ENCODE results near the gene CD300E.

The CD300E gene

DNA sequence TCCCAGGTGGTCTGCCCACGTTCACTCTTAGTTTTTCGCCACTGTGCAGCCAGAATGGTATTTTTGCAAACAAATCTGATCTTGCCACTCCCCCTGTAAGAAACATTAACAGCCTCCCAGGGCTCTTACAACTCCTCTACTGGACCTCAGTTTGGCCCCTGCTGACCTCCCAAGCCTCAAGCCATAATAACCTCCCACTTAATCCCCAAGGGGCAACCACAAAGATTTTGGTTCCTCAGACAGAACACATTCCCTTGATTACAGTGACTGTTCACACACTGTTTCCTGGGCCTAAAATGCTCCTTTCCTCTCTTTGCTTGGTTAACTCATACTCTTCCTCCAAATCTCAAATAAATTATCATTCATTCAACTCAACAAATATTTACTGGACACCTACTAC, 21.5 kb upstream of the CD300E start:
- H3K4me3 ChIP-seq (ENCODE audit: low read depth, low read length): no peak overlapping the region
- TF ChIP-seq CTCF (IDR thresholded peaks at IDR 0.05; ENCODE audit: low read depth, low read length): no peak
- DNase-seq: no peak
- H3K9me3 ChIP-seq (ENCODE audit: severe bottlenecking): no peaks in the 10 kb centered on the region
- H3K36me3 ChIP-seq: no peaks in the 10 kb centered on the region
- no peak overlapping the region for H3K27ac ChIP-seq
- no peaks in the 10 kb centered on the region for H3K27me3 ChIP-seq (ENCODE audit: insufficient read depth, low read depth, severe bottlenecking)

DNA sequence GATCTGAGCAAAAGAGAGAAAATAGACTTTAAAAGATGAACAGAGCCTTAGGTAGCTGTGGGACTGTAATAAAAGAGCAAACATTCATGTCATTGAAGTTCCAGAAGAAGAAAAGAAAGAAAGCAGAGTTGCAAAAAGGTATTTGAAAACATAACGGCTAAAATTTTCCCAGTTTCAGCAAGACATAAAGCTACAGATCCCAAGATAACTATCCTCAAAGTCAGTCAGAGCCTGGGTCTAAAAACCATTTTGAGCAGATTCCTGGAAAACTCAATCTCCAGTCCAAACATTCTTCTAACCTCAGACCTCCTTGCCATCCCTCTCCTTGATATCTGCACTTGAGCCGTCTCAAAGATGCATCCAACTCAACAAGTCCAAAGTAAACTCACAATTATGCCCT, 20.9 kb upstream of the CD300E start:
- Histone ChIP-seq H3K27ac (no peak overlapping the region), H3K9me3 (ENCODE audit: severe bottlenecking) (no peaks in the 10 kb centered on the region), H3K27me3 (ENCODE audit: insufficient read depth, low read depth, severe bottlenecking) (no peaks in the 10 kb centered on the region), H3K36me3 (no peaks in the 10 kb centered on the region), H3K4me3 (ENCODE audit: low read depth, low read length) (no peak overlapping the region)
- DNase-seq: no peak
- TF ChIP-seq CTCF (IDR thresholded peaks at IDR 0.05; ENCODE audit: low read depth, low read length): no peak

DNA sequence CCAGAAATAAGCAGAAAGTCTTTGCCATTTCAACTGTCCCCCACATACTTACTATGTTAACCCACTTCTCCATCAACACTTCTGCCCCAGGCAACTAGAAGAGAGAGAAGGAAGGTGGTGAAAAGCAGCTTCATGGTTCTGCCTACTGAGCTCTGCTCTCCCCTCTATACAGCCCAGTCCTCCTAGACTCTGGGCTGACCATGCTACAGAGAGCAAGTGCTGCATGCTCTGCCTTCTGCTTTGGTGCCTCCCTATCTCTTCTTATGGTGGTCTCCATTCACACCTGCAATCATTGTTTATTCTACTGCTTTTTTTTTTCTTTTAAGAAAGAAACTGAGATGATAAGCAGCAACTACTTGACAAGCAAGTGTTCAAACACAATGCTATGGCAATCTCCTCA, 20.3 kb upstream of the CD300E start:
- no peaks in the 10 kb centered on the region for H3K27me3 ChIP-seq (ENCODE audit: insufficient read depth, low read depth, severe bottlenecking)
- no peak for TF ChIP-seq CTCF (IDR thresholded peaks at IDR 0.05; ENCODE audit: low read depth, low read length)

GRCh38 chr17:74642995-74643394, 19.5 kb upstream of the CD300E start:
- Histone ChIP-seq H3K27me3 (ENCODE audit: insufficient read depth, low read depth, severe bottlenecking) (no peaks in the 10 kb centered on the region), H3K27ac (no peak overlapping the region), H3K36me3 (no peaks in the 10 kb centered on the region), H3K9me3 (ENCODE audit: severe bottlenecking) (no peaks in the 10 kb centered on the region), H3K4me3 (ENCODE audit: low read depth, low read length) (no peak overlapping the region)
- no peak for DNase-seq
- no peak for TF ChIP-seq CTCF (IDR thresholded peaks at IDR 0.05; ENCODE audit: low read depth, low read length)

More for the DNA sequence above, 20.3 kb upstream of the CD300E start:
- Histone ChIP-seq H3K9me3 (ENCODE audit: severe bottlenecking) (no peaks in the 10 kb centered on the region), H3K4me3 (ENCODE audit: low read depth, low read length) (no peak overlapping the region), H3K27ac (no peak overlapping the region), H3K36me3 (no peaks in the 10 kb centered on the region)
- DNase-seq: no peak

DNA sequence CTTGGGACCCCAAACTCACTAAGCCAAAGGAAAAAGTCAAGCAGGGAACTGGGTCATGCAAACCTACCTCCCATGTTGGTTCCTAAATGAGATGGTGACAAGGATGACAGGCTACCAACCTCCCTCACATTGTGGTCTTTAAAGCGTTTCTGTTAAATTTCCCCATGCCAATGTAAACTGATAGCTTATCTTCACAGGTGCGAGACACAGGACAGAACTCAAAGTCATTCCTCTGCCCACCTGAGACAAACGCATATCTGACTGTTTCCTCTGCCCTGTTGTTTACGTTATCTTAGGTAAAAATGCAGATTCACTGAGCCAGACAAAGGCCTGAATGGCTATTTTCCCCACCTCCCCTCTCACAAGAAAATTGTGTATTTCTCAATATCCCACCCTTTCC, 19.0 kb upstream of the CD300E start:
- TF ChIP-seq CTCF (IDR thresholded peaks at IDR 0.05; ENCODE audit: low read depth, low read length): no peak
- no peak overlapping the region for H3K27ac ChIP-seq
- H3K36me3 ChIP-seq: no peaks in the 10 kb centered on the region
- no peaks in the 10 kb centered on the region for H3K9me3 ChIP-seq (ENCODE audit: severe bottlenecking)
- DNase-seq: no peak
- H3K4me3 ChIP-seq (ENCODE audit: low read depth, low read length): no peak overlapping the region
- H3K27me3 ChIP-seq (ENCODE audit: insufficient read depth, low read depth, severe bottlenecking): no peaks in the 10 kb centered on the region

GRCh38 chr17:74641958-74642298, 18.4 kb upstream of the CD300E start:
- no peak for TF ChIP-seq CTCF (IDR thresholded peaks at IDR 0.05; ENCODE audit: low read depth, low read length)
- no peak overlapping the region for H3K4me3 ChIP-seq (ENCODE audit: low read depth, low read length)
- no peak for DNase-seq
- no peaks in the 10 kb centered on the region for H3K36me3 ChIP-seq
- H3K27me3 ChIP-seq (ENCODE audit: insufficient read depth, low read depth, severe bottlenecking): no peaks in the 10 kb centered on the region
- H3K27ac ChIP-seq: no peak overlapping the region
- H3K9me3 ChIP-seq (ENCODE audit: severe bottlenecking): no peaks in the 10 kb centered on the region
